ENCODE data around the gene BMF. TPM values are rescaled to one million over a fixed set of nuclear protein-coding genes. Genes with fewer than 3 reads are reported as not detected.

BMF gene
- total RNA-seq, 1 experiment from 2014 or later: 81.5 TPM

DNA sequence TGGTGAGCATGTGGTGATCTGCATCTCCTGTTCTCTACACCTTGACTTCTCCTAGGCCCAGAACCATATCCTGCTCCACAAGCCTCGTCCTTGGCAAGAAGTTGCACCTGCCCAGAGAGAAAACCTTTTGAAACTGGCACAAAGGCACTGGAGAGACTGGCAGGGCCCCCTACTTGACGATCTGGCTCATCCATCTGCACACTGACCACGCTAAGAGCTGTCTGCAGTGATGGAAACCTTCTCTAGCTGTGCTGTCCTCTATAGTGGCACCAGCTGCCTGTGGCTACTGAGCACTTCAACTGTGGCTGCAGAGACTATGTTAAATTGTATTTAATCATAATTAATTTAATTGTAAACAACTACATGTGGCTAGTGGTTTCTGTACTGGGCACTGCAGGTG lies 43.5 kb downstream of the BMF start:
- Histone ChIP-seq H3K9me3 (no peaks in the 10 kb centered on the region), H3K36me3 (ENCODE audit: control insufficient read depth, insufficient read depth, low read length) (no peaks in the 10 kb centered on the region), H3K4me1 (no peaks in the 10 kb centered on the region), H3K27me3 (replicated peaks; ENCODE audit: control insufficient read depth, insufficient read depth, low read length) (no peaks in the 10 kb centered on the region), H3K4me3 (ENCODE audit: low read depth, low read length) (no peak overlapping the region)
- no peak overlapping the region for H3K27ac Mint-ChIP-seq (ENCODE audit: unreplicated experiment)
- ChIA-PET POLR2A (interaction anchor here (0.6 kb wide), 1 partner anchor 13 kb away, joined by 7 read pairs; no protein-coding TSS in a partner anchor), CTCF (no interaction called here)
- H3K27me3 Mint-ChIP-seq (ENCODE audit: insufficient read depth, unreplicated experiment): no peaks in the 10 kb centered on the region
- no peaks in the 10 kb centered on the region for H3K36me3 Mint-ChIP-seq (ENCODE audit: insufficient read depth, unreplicated experiment)
- intact Hi-C loops (cut with micrococcal nuclease; ENCODE audit: unreplicated experiment): no loop called here
- H3K9me3 Mint-ChIP-seq (ENCODE audit: unreplicated experiment): no peaks in the 10 kb centered on the region
- no peak for DNase-seq
- no peaks in the 10 kb centered on the region for H3K4me1 Mint-ChIP-seq (ENCODE audit: low read depth, unreplicated experiment)
- TF ChIP-seq, protein P1, sequence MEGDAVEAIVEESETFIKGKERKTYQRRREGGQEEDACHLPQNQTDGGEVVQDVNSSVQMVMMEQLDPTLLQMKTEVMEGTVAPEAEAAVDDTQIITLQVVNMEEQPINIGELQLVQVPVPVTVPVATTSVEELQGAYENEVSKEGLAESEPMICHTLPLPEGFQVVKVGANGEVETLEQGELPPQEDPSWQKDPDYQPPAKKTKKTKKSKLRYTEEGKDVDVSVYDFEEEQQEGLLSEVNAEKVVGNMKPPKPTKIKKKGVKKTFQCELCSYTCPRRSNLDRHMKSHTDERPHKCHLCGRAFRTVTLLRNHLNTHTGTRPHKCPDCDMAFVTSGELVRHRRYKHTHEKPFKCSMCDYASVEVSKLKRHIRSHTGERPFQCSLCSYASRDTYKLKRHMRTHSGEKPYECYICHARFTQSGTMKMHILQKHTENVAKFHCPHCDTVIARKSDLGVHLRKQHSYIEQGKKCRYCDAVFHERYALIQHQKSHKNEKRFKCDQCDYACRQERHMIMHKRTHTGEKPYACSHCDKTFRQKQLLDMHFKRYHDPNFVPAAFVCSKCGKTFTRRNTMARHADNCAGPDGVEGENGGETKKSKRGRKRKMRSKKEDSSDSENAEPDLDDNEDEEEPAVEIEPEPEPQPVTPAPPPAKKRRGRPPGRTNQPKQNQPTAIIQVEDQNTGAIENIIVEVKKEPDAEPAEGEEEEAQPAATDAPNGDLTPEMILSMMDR (IDR thresholded peaks at IDR 0.05; ENCODE audit: insufficient read depth in 1 of 2, low read depth in 1 of 2, low read length in 1 of 2, severe bottlenecking in 1 of 2, unreplicated experiment in 1 of 2): no peak
- BruUV-seq (replicated peaks): no TSS peak
- no peak overlapping the region for H3K4me3 Mint-ChIP-seq (ENCODE audit: unreplicated experiment)

- POLR2A ChIA-PET: no interaction called here
- H3K36me3 ChIP-seq (ENCODE audit: control insufficient read depth, insufficient read depth, low read length): no peaks in the 10 kb centered on the region
- CTCF ChIA-PET: no interaction called here
These were observed 44.3 kb downstream of the BMF start for GRCh38 chr15:40064231-40064894.

DNA sequence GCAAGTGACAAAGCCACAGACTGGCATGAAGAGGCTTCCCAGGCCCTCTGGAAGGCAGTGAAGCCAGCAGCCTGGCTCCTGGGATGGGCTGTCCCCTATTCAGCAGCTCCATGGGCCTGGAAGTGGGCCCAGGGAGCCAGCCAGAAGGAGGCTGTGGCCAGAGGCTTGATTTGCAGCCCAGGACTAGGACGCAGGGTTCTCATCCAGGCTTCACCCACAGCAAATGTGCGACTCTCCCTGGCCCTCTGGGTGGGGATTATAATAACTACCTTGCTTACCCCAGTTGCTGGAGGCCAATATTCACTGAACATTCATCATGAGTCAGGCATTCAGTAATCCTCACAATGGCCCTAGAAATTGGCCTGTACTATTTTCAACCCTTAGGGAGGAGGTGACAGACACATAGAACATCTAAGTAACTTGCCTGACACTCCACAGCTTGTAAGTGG lies 45.1 kb downstream of the BMF start:
- CTCF ChIA-PET: no interaction called here
- no peaks in the 10 kb centered on the region for H3K4me1 Mint-ChIP-seq (ENCODE audit: low read depth, unreplicated experiment)

More at GRCh38 chr15:40064231-40064894, 44.3 kb downstream of the BMF start:
- H3K4me3 ChIP-seq (ENCODE audit: low read depth, low read length): no peak overlapping the region
- H3K9me3 ChIP-seq: no peaks in the 10 kb centered on the region
- H3K4me1 ChIP-seq: no peaks in the 10 kb centered on the region
- TF ChIP-seq, protein P1 (IDR thresholded peaks at IDR 0.05; ENCODE audit: insufficient read depth in 1 of 2, low read depth in 1 of 2, low read length in 1 of 2, severe bottlenecking in 1 of 2, unreplicated experiment in 1 of 2): no peak
- intact Hi-C loops (cut with micrococcal nuclease; ENCODE audit: unreplicated experiment): no loop called here
- Mint-ChIP-seq H3K36me3 (ENCODE audit: insufficient read depth, unreplicated experiment) (no peaks in the 10 kb centered on the region), H3K27ac (ENCODE audit: unreplicated experiment) (no peak overlapping the region), H3K9me3 (ENCODE audit: unreplicated experiment) (no peaks in the 10 kb centered on the region), H3K4me1 (ENCODE audit: low read depth, unreplicated experiment) (no peaks in the 10 kb centered on the region), H3K27me3 (ENCODE audit: insufficient read depth, unreplicated experiment) (no peaks in the 10 kb centered on the region), H3K4me3 (ENCODE audit: unreplicated experiment) (no peak overlapping the region)
- no peaks in the 10 kb centered on the region for H3K27me3 ChIP-seq (replicated peaks; ENCODE audit: control insufficient read depth, insufficient read depth, low read length)
- BruUV-seq (replicated peaks): no TSS peak
- no peak for DNase-seq

More for the DNA sequence above, 45.1 kb downstream of the BMF start:
- Histone ChIP-seq H3K36me3 (ENCODE audit: control insufficient read depth, insufficient read depth, low read length) (no peaks in the 10 kb centered on the region), H3K27me3 (replicated peaks; ENCODE audit: control insufficient read depth, insufficient read depth, low read length) (no peaks in the 10 kb centered on the region), H3K4me1 (no peaks in the 10 kb centered on the region), H3K9me3 (no peaks in the 10 kb centered on the region), H3K4me3 (ENCODE audit: low read depth, low read length) (no peak overlapping the region)
- DNase-seq: no peak
- Mint-ChIP-seq H3K36me3 (ENCODE audit: insufficient read depth, unreplicated experiment) (no peaks in the 10 kb centered on the region), H3K27me3 (ENCODE audit: insufficient read depth, unreplicated experiment) (no peaks in the 10 kb centered on the region), H3K4me3 (ENCODE audit: unreplicated experiment) (no peak overlapping the region), H3K9me3 (ENCODE audit: unreplicated experiment) (no peaks in the 10 kb centered on the region), H3K27ac (ENCODE audit: unreplicated experiment) (no peak overlapping the region)
- intact Hi-C loops (cut with micrococcal nuclease; ENCODE audit: unreplicated experiment): no loop called here
- TF ChIP-seq, protein P1 (IDR thresholded peaks at IDR 0.05; ENCODE audit: insufficient read depth in 1 of 2, low read depth in 1 of 2, low read length in 1 of 2, severe bottlenecking in 1 of 2, unreplicated experiment in 1 of 2): no peak
- POLR2A ChIA-PET: no interaction called here
- no TSS peak for BruUV-seq (replicated peaks)

Measured in Caco-2 (cell line).